Endothelial cell of umbilical vein (primary cell): ENCODE measurements around the gene DEFB124. TPM values are rescaled to one million over a fixed set of nuclear protein-coding genes. Genes with fewer than 3 reads are reported as not detected.

ENCODE experiments used
- BruUV-seq: library from RNA; stranded (reverse); fragments of 400-500 nt; replicated peaks from 2 replicates; lab custom pipeline; 2021; lab: Mats Ljungman, UMichigan
- CTCF ChIA-PET: fragments of 300-600, 350-600 bp; sonication (Branson Sonifier 250); formaldehyde crosslinking; loops from one replicate; lab custom pipeline; 2021; ENCODE audit warnings: antibody characterized with exemption, inconsistent platforms; lab: Charles Lee
- POLR2A ChIA-PET: fragments of 300-600, 350-600 bp; sonication (Branson Sonifier 250); formaldehyde crosslinking; loops from one replicate; lab custom pipeline; 2021; ENCODE audit warnings: antibody characterized with exemption, inconsistent platforms; lab: Charles Lee
- DNase-seq: peaks from one replicate; pipeline ENCODE4 v3.0.0-alpha.2; 2011; ENCODE audit warnings: low read depth, low spot score
- FAIRE-seq: peaks from 2 replicates; lab custom pipeline; 2011; peaks lifted over from hg19 to GRCh38; lab: Jason Lieb, UNC
- H2AFZ ChIP-seq: 2 replicates; pipeline ENCODE4 v1.6.0; 2012; ENCODE audit warnings: low read depth, low read length, control low read depth, inconsistent platforms
- H3K27ac ChIP-seq: 2 replicates; pipeline ENCODE4 v1.5.1; 2011; ENCODE audit warnings: low read depth, mild to moderate bottlenecking, control low read depth, low read length, moderate library complexity; ENCODE audit not compliant: insufficient read depth
- H3K27me3 ChIP-seq, 2 experiments: 2 replicates each; pipeline versions ENCODE4 v1.6.0 to v1.6.1; 2011; ENCODE audit warnings: low read length in 2 of 2, mixed read lengths in 1 of 2; ENCODE audit not compliant: control insufficient read depth in 2 of 2, insufficient read depth in 2 of 2
- H3K36me3 ChIP-seq, 2 experiments: 2 replicates in 1 of 2; 3 replicates in 1 of 2; pipeline ENCODE4 v1.5.1; 2011; ENCODE audit warnings: low read length in 2 of 2, mild to moderate bottlenecking in 1 of 2, moderate library complexity in 1 of 2; ENCODE audit not compliant: control insufficient read depth in 2 of 2, insufficient read depth in 2 of 2; ENCODE audit errors: extremely low read depth in 1 of 2
- H3K4me1 ChIP-seq: 3 replicates; pipeline ENCODE4 v1.5.1; 2011; ENCODE audit warnings: mild to moderate bottlenecking, low read length; ENCODE audit not compliant: control insufficient read depth, insufficient read depth; ENCODE audit errors: extremely low read depth
- H3K4me2 ChIP-seq: 2 replicates; pipeline ENCODE4 v1.6.1; 2011; ENCODE audit warnings: low read length, control low read depth, mixed read lengths; ENCODE audit not compliant: insufficient read depth
- H3K4me3 ChIP-seq, 3 experiments: fragments of 200-600 bp in 1 of 3; sonication (generic), shearing (Covaris generic) in 1 of 3; replicated peaks in 1 of 3; 2 replicates each; pipeline ENCODE4 v1.5.1; 2011 to 2016; ENCODE audit warnings: control low read depth in 3 of 3, low read length in 3 of 3, mild to moderate bottlenecking in 2 of 3, inconsistent platforms in 1 of 3, low read depth in 1 of 3, moderate library complexity in 1 of 3; ENCODE audit not compliant: insufficient read depth in 1 of 3
- H3K79me2 ChIP-seq: 2 replicates; pipeline ENCODE4 v1.6.0; 2012; ENCODE audit warnings: low read length, inconsistent platforms; ENCODE audit not compliant: control insufficient read depth, insufficient read depth
- H3K9ac ChIP-seq: replicated peaks from 2 replicates; pipeline ENCODE3; 2011; ENCODE audit warnings: low read length, control low read depth; ENCODE audit not compliant: insufficient read depth; ENCODE audit errors: extremely low read depth
- H3K9me1 ChIP-seq: replicated peaks from 3 replicates; pipeline ENCODE4 v1.6.0; 2011; ENCODE audit warnings: mild to moderate bottlenecking, low read length; ENCODE audit not compliant: control insufficient read depth, insufficient read depth; ENCODE audit errors: extremely low read depth
- H3K9me3 ChIP-seq: replicated peaks from 2 replicates; pipeline ENCODE4 v1.5.1; 2012; ENCODE audit warnings: low read length, inconsistent platforms; ENCODE audit not compliant: control insufficient read depth, insufficient read depth
- H4K20me1 ChIP-seq: replicated peaks from 2 replicates; pipeline ENCODE3; 2011; ENCODE audit warnings: mild to moderate bottlenecking, low read length; ENCODE audit not compliant: control insufficient read depth, insufficient read depth; ENCODE audit errors: extremely low read depth
- CTCF ChIP-seq, 2 donors: IDR thresholded peaks; 1 replicate in 1 of 2; 2 replicates in 1 of 2; pipeline ENCODE4 v1.5.1; 2011; ENCODE audit warnings: low read length in 2 of 2, mild to moderate bottlenecking in 2 of 2, moderate library complexity in 2 of 2, control low read depth in 1 of 2, inconsistent platforms in 1 of 2, low read depth in 1 of 2; ENCODE audit not compliant: insufficient read depth in 1 of 2; ENCODE audit errors: extremely low read depth in 1 of 2
- EZH2 ChIP-seq: IDR thresholded peaks from 2 replicates; pipeline ENCODE4 v1.6.1; 2012; ENCODE audit warnings: borderline replicate concordance, low read depth, mild to moderate bottlenecking, moderate library complexity, low read length, inconsistent platforms; ENCODE audit not compliant: severe bottlenecking
- FOS ChIP-seq: IDR thresholded peaks from 2 replicates; pipeline ENCODE4 v1.6.1; 2011; ENCODE audit warnings: mild to moderate bottlenecking, low read length, moderate library complexity, borderline replicate concordance; ENCODE audit not compliant: insufficient read depth
- GATA2 ChIP-seq: IDR thresholded peaks from 2 replicates; pipeline ENCODE4 v1.7.0; 2011; ENCODE audit warnings: low read depth, mild to moderate bottlenecking, moderate library complexity, mixed read lengths, low read length; ENCODE audit not compliant: insufficient read length, insufficient read depth
- JUN ChIP-seq: IDR thresholded peaks from 2 replicates; pipeline ENCODE4 v1.6.1; 2011; ENCODE audit warnings: borderline replicate concordance, low read depth; ENCODE audit not compliant: insufficient read length, insufficient read depth
- MAX ChIP-seq: IDR thresholded peaks from 2 replicates; pipeline ENCODE4 v1.6.1; 2011; ENCODE audit not compliant: insufficient read depth, insufficient read length
- MYC ChIP-seq: IDR thresholded peaks from one replicate; pipeline ENCODE4 v1.6.1; 2011; ENCODE audit warnings: mild to moderate bottlenecking, low read depth, low read length
- POLR2A ChIP-seq: IDR thresholded peaks from 2 replicates; pipeline ENCODE4 v1.6.1; 2012; ENCODE audit warnings: low read depth, mild to moderate bottlenecking, control low read depth, low read length
- POLR2AphosphoS5 ChIP-seq: IDR thresholded peaks from 2 replicates; pipeline ENCODE4 v1.6.1; 2012; ENCODE audit warnings: low read depth, mild to moderate bottlenecking, control low read depth, low read length, moderate library complexity; ENCODE audit not compliant: insufficient read depth
- dilution Hi-C: fragments of 300-500 bp; cut with MboI; formaldehyde crosslinking; loops from one replicate; pipeline ENCODE4 v1.15.0; 2019; ENCODE audit warnings: low sequenced_read_pairs; ENCODE audit not compliant: extremely low pct_ligation_motif_present
- intact Hi-C: fragments of 100-400 bp; cut with micrococcal nuclease; formaldehyde crosslinking; loops from one replicate; pipeline ENCODE4 v1.10.0; 2022
- polyA plus RNA-seq, 4 experiments: library from polyadenylated mRNA; depleted of rRNA in 3 of 4; stranded (reverse) in 3 of 4; unstranded in 1 of 4; fragments of >200 nt; gene quantifications; 2 replicates each; pipeline versions ENCODE4 v1.2.1 to v1.2.3, GENCODE V29; 2011 to 2012; ENCODE audit warnings: missing spikeins in 1 of 4
- total RNA-seq: library from RNA; stranded (reverse); gene quantifications from 2 replicates; pipeline ENCODE4 v1.2.3, GENCODE V29; 2021

Gene DEFB124
- total and polyA plus RNA-seq, 2 donors (not counting 3 experiments of a cell fraction or from before 2014, with no cell fraction given), result not detected

- H3K27ac ChIP-seq, result no peak overlapping the region
- H3K4me2 ChIP-seq, result no peak overlapping the region
- ChIA-PET CTCF (interaction anchor here (2.4 to 9.5 kb wide), 2 partner anchors 14 to 29 kb away, joined by 7 to 114 read pairs; no protein-coding TSS in a partner anchor), POLR2A (no interaction called here)
- H3K79me2 ChIP-seq, result no peaks in the 10 kb centered on the region
- no peak overlapping the region for H2AFZ ChIP-seq
- intact Hi-C loops, result no loop called here
- H3K27me3 ChIP-seq, result peaks cover 0 to 11% of the 10 kb centered on the region in 2 experiments
- no peaks in the 10 kb centered on the region for H3K36me3 ChIP-seq
- dilution Hi-C loops, result no loop called here
- H3K9me3 ChIP-seq, result no peaks in the 10 kb centered on the region
- H3K4me1 ChIP-seq, result no peaks in the 10 kb centered on the region
- H3K4me3 ChIP-seq, result no peak overlapping the region
- no peak for DNase-seq
- H4K20me1 ChIP-seq, result no peaks in the 10 kb centered on the region
- TF ChIP-seq JUN (no peak), MAX (no peak), FOS (no peak), GATA2 (no peak), POLR2A (no peak), POLR2AphosphoS5 (no peak), EZH2 (no peak), CTCF (IDR thresholded peaks at IDR 0.05; ENCODE audit: extremely low read depth in 1 of 2, insufficient read depth in 1 of 2, low read depth in 1 of 2, low read length in 2 of 2) (no peak), MYC (no peak)
- no peak overlapping the region for H3K9ac ChIP-seq
- FAIRE-seq, result no peak
- BruUV-seq, result no TSS peak
- no peaks in the 10 kb centered on the region for H3K9me1 ChIP-seq
Observed at GRCh38 chr20:31489152-31489551, 14.2 kb upstream of the DEFB124 start.
